Measurements from ENCODE around the gene PSTPIP2. TPM values are rescaled to one million over a fixed set of nuclear protein-coding genes. Genes with fewer than 3 reads are reported as not detected.

PSTPIP2 gene
- total RNA-seq, 1 experiment from 2014 or later, result 1.9 TPM

DNA sequence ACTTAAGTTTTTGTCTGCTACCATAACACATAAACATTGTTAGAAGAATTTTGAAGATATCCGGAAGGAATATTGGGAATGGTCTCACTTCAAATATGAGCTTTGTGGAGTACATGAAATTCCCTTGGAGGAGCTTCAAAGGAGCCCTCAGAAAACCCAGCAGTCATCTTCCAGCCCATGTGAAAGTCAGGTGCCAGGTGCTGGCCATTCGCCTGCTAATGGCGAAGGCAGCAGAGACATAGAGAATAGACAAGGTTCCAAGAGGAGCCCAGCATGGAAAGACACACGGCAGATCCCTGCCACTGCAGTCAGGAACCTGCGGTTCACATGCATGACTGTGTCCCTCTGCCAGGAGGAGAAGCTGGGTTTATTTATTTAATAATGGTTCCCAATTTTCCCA is 64.9 kb downstream of the PSTPIP2 start (continued):
- TF ChIP-seq PRRX2 (CRISPR knock-in tag; IDR thresholded peaks at IDR 0.05), result no peak

DNA sequence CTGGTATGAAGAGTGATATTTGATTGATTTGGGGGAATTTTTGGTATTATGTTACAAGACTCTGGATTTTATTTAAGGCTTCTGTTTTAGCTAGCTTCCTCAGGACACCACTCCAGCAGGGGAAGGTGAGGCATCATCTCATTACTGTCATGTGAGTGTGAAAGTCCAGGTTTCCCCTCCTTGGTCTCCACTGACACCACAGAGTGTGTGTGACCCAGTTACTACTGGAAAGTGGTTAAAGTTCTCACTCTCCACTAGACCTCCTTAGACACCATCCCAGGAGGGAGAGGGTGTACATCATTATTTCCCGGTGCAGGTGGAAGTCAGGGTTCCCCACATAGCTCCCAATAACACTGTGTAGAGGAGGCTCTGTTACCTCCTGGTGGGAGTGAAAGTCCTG is 69.1 kb downstream of the PSTPIP2 start:
- H3K4me3 Mint-ChIP-seq, result no peak overlapping the region
- 0 out of 2 replicates have a peak, but pooled peaks cover 3% of the 10 kb centered on the region for H3K36me3 Mint-ChIP-seq
- H3K4me1 Mint-ChIP-seq, result peaks cover 22% of the 10 kb centered on the region
- peaks cover 19% of the 10 kb centered on the region for H3K9me3 Mint-ChIP-seq
- DNase-seq (ENCODE audit: low spot score), result no peak
- TF ChIP-seq, protein P1, sequence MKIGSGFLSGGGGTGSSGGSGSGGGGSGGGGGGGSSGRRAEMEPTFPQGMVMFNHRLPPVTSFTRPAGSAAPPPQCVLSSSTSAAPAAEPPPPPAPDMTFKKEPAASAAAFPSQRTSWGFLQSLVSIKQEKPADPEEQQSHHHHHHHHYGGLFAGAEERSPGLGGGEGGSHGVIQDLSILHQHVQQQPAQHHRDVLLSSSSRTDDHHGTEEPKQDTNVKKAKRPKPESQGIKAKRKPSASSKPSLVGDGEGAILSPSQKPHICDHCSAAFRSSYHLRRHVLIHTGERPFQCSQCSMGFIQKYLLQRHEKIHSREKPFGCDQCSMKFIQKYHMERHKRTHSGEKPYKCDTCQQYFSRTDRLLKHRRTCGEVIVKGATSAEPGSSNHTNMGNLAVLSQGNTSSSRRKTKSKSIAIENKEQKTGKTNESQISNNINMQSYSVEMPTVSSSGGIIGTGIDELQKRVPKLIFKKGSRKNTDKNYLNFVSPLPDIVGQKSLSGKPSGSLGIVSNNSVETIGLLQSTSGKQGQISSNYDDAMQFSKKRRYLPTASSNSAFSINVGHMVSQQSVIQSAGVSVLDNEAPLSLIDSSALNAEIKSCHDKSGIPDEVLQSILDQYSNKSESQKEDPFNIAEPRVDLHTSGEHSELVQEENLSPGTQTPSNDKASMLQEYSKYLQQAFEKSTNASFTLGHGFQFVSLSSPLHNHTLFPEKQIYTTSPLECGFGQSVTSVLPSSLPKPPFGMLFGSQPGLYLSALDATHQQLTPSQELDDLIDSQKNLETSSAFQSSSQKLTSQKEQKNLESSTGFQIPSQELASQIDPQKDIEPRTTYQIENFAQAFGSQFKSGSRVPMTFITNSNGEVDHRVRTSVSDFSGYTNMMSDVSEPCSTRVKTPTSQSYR (CRISPR knock-in tag; IDR thresholded peaks at IDR 0.05), result no peak
- TF ChIP-seq CBFB (CRISPR knock-in tag; IDR thresholded peaks at IDR 0.05; ENCODE audit: low read depth) (no peak), PRRX2 (CRISPR knock-in tag; IDR thresholded peaks at IDR 0.05) (no peak), MAX (CRISPR knock-in tag; IDR thresholded peaks at IDR 0.05) (no peak), TP53 (CRISPR knock-in tag; IDR thresholded peaks at IDR 0.05) (no peak), HMGA2 (CRISPR knock-in tag; IDR thresholded peaks at IDR 0.05) (no peak), ZNF532 (CRISPR knock-in tag; IDR thresholded peaks at IDR 0.05; ENCODE audit: borderline replicate concordance) (no peak)
- TF ChIP-seq, protein P2, sequence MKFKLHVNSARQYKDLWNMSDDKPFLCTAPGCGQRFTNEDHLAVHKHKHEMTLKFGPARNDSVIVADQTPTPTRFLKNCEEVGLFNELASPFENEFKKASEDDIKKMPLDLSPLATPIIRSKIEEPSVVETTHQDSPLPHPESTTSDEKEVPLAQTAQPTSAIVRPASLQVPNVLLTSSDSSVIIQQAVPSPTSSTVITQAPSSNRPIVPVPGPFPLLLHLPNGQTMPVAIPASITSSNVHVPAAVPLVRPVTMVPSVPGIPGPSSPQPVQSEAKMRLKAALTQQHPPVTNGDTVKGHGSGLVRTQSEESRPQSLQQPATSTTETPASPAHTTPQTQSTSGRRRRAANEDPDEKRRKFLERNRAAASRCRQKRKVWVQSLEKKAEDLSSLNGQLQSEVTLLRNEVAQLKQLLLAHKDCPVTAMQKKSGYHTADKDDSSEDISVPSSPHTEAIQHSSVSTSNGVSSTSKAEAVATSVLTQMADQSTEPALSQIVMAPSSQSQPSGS (CRISPR knock-in tag; IDR thresholded peaks at IDR 0.05; ENCODE audit: borderline replicate concordance, low read depth), result no peak
- no peaks in the 10 kb centered on the region; the same call in 1 of the 2 replicates for H3K27me3 Mint-ChIP-seq (ENCODE audit: low read depth)
- H3K27ac Mint-ChIP-seq, result no peak overlapping the region
- ChIA-PET CTCF (no interaction called here), POLR2A (no interaction called here)
- no peak for ATAC-seq

- ChIA-PET CTCF (no interaction called here), POLR2A (no interaction called here)
- Mint-ChIP-seq H3K4me1 (peaks cover 19% of the 10 kb centered on the region), H3K27me3 (ENCODE audit: low read depth) (no peaks in the 10 kb centered on the region), H3K27ac (no peak overlapping the region), H3K4me3 (no peak overlapping the region), H3K9me3 (peaks cover 19% of the 10 kb centered on the region), H3K36me3 (0 out of 2 replicates have a peak, but pooled peaks cover 3% of the 10 kb centered on the region)
- ATAC-seq (no peak), DNase-seq (ENCODE audit: low spot score) (no peak)
- no peak for TF ChIP-seq NFYB (CRISPR knock-in tag; conservative IDR thresholded peaks at IDR 0.05; ENCODE audit: low read depth)
- peak; percentile 91 for TF ChIP-seq ZNF317 (CRISPR knock-in tag; IDR thresholded peaks at IDR 0.05; ENCODE audit: borderline replicate concordance, low read depth)
- TF ChIP-seq NFATC4 (CRISPR knock-in tag; IDR thresholded peaks at IDR 0.05), result no peak
- TF ChIP-seq, protein P3, sequence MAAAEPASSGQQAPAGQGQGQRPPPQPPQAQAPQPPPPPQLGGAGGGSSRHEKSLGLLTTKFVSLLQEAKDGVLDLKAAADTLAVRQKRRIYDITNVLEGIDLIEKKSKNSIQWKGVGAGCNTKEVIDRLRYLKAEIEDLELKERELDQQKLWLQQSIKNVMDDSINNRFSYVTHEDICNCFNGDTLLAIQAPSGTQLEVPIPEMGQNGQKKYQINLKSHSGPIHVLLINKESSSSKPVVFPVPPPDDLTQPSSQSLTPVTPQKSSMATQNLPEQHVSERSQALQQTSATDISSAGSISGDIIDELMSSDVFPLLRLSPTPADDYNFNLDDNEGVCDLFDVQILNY (CRISPR knock-in tag; IDR thresholded peaks at IDR 0.05), result no peak
These were observed 70.2 kb downstream of the PSTPIP2 start for GRCh38 chr18:46001892-46002291.
